Chondrocyte (in vitro differentiated cells): Measurements from ENCODE around the gene THOP1. TPM values are rescaled to one million over a fixed set of nuclear protein-coding genes. Genes with fewer than 3 reads are reported as not detected.

Source experiments
- DNase-seq: peaks from one replicate; pipeline ENCODE4 v3.0.0; 2021; ENCODE audit warnings: mixed read lengths, low spot score
- H3K27ac Mint-ChIP-seq: one replicate; pipeline ENCODE4 v1.8.0; 2021; ENCODE audit warnings: mild to moderate bottlenecking, moderate library complexity, mixed read lengths; ENCODE audit not compliant: unreplicated experiment
- H3K27me3 Mint-ChIP-seq: 2 replicates; pipeline ENCODE4 v1.8.0; 2021; ENCODE audit warnings: low read depth, mixed read lengths
- H3K36me3 Mint-ChIP-seq: 2 replicates; pipeline ENCODE4 v1.8.0; 2021; ENCODE audit warnings: low read depth, mixed read lengths
- H3K4me1 Mint-ChIP-seq: 2 replicates; pipeline ENCODE4 v1.8.0; 2021; ENCODE audit warnings: low read depth, mild to moderate bottlenecking, mixed read lengths
- H3K4me3 Mint-ChIP-seq: one replicate; pipeline ENCODE4 v1.8.0; 2021; ENCODE audit warnings: mild to moderate bottlenecking, moderate library complexity, mixed read lengths; ENCODE audit not compliant: unreplicated experiment
- H3K9me3 Mint-ChIP-seq: 2 replicates; pipeline ENCODE4 v1.8.0; 2021; ENCODE audit warnings: low read depth, mixed read lengths
- total RNA-seq: library from RNA; stranded (reverse); gene quantifications from 3 replicates; pipeline ENCODE4 v1.2.1, GENCODE V29; 2021
- TF ChIP-seq, protein P1 (sequence below): fragments of 200-600 bp; sonication (generic); IDR thresholded peaks from 2 replicates; pipeline ENCODE4 v1.5.0; 2021; ENCODE audit warnings: antibody characterized with exemption, mild to moderate bottlenecking, moderate library complexity

Gene THOP1
- total RNA-seq, 1 donor from 2014 or later, result 48.4 TPM

DNA sequence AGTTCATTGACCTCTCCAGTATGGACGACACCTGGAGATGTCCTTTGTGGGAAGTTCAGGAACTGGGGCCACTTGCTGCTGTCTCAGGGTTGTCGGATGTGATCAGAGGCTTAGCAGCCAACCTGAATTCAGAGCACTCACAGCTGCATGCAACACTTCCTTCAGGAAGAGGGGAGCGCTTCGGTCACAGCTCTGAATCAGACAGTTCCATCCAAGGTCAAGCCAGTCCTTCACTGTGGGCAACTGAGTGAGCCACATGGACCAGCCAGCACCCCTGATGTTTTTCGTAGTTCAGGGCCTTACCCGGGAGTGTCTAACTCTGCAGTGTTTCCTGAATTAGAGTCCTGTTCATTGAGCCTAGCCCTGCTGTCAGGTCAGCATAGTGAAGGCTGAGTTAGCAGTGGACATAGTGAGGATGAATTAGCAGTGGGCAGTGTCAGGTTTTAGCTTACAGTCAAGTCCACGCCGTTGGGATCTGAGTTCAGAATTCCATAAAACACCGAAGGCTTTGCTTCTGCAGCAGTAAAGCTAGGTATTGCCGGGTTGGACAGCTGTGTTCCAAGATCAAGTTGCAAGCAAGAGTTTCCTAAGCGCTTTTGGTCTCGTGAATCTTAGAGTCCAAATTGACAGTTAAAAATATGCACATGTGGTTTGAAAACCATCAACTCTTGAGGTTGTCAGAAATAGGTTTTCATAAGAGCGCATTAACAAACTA, 61.0 kb downstream of the THOP1 start:
- DNase-seq, result no peak
- peaks cover 15% of the 10 kb centered on the region for H3K4me1 Mint-ChIP-seq
- peaks cover 20% of the 10 kb centered on the region for H3K9me3 Mint-ChIP-seq
- TF ChIP-seq, protein P1, sequence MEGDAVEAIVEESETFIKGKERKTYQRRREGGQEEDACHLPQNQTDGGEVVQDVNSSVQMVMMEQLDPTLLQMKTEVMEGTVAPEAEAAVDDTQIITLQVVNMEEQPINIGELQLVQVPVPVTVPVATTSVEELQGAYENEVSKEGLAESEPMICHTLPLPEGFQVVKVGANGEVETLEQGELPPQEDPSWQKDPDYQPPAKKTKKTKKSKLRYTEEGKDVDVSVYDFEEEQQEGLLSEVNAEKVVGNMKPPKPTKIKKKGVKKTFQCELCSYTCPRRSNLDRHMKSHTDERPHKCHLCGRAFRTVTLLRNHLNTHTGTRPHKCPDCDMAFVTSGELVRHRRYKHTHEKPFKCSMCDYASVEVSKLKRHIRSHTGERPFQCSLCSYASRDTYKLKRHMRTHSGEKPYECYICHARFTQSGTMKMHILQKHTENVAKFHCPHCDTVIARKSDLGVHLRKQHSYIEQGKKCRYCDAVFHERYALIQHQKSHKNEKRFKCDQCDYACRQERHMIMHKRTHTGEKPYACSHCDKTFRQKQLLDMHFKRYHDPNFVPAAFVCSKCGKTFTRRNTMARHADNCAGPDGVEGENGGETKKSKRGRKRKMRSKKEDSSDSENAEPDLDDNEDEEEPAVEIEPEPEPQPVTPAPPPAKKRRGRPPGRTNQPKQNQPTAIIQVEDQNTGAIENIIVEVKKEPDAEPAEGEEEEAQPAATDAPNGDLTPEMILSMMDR, result no peak
- H3K36me3 Mint-ChIP-seq, result peaks cover 27% of the 10 kb centered on the region
- H3K4me3 Mint-ChIP-seq, result no peak overlapping the region
- H3K27me3 Mint-ChIP-seq, result no peaks in the 10 kb centered on the region
- H3K27ac Mint-ChIP-seq, result no peak overlapping the region

DNA sequence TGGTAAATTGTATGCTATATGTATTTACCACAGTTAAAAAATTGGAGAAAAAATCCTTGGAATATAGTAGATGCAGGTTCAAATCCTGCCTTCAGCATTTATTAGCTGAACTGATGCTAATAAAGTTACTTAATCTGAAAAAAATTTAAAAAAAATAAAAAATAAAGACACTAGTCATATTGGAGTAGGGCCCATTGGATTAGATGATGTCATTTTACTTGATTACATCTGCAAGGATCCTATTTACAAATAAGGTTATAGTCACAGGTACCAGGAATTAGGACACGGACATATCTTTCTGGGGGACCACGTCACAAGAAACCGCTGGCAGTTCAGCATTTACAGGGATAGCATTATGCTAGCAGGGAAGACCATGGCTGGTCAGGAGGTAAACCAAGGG, 62.2 kb downstream of the THOP1 start:
- Mint-ChIP-seq H3K36me3 (peaks cover 37% of the 10 kb centered on the region), H3K4me3 (no peak overlapping the region), H3K27ac (no peak overlapping the region), H3K9me3 (peaks cover 31% of the 10 kb centered on the region), H3K4me1 (peaks cover 9% of the 10 kb centered on the region), H3K27me3 (no peaks in the 10 kb centered on the region)
- TF ChIP-seq, protein P1, result no peak
- no peak for DNase-seq

DNA sequence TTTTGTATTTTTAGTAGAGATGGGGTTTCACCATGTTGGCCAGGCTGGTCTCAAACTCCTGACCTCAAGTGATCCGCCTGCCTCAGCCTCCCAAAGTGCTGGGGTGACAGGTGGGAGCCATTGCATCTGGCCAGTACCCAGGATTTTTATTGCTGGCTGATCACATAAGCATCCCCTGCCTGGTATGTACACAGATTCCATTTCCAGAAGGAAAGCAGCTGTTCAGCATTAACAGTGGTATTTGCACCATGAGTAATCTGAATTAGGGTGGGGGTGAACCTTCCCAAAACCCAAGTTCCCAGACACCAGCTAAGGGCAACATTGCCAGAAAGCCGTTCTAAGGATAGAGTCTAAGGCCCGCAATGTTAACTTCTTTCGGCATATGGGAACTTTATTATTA, 63.3 kb downstream of the THOP1 start:
- H3K4me3 Mint-ChIP-seq, result no peak overlapping the region
- DNase-seq, result no peak
- H3K27me3 Mint-ChIP-seq, result no peaks in the 10 kb centered on the region
- TF ChIP-seq, protein P1, result no peak
- peaks cover 46% of the 10 kb centered on the region for H3K36me3 Mint-ChIP-seq
- H3K9me3 Mint-ChIP-seq, result peaks cover 42% of the 10 kb centered on the region
- H3K4me1 Mint-ChIP-seq, result no peaks in the 10 kb centered on the region
- no peak overlapping the region for H3K27ac Mint-ChIP-seq

DNA sequence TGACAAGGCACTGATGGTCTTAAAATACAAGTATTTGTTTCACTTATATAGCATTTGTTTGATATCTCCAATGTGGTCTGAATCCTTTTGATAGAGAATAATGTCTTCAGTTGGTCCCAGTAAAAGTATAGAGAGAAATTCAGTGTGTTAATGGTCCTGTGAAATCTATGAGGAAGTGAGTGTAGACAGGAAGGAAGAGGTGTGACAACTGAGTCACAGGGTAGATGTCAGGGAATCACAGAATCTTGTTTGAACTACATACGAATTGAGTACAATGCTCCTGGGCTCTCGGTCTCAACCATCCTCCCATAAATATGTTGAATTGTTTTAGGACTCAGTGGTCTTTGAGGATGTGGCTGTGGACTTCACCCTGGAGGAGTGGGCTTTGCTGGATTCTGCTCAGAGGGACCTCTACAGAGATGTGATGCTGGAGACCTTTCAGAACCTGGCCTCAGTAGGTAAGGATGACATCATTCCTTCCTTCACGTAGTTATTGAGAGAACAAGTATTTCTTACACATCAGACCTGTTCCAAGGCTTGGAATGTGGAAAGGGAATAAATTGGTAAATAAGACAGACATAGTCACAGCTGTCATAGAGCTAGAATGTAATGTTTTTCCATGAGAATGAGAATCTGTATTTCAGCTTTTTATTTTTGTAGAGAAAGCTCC, 65.1 kb downstream of the THOP1 start:
- TF ChIP-seq, protein P1, result no peak
- H3K4me3 Mint-ChIP-seq, result no peak overlapping the region
- no peak for DNase-seq
- no peaks in the 10 kb centered on the region for H3K4me1 Mint-ChIP-seq
- H3K27me3 Mint-ChIP-seq, result no peaks in the 10 kb centered on the region
- H3K36me3 Mint-ChIP-seq, result peaks cover 59% of the 10 kb centered on the region
- H3K9me3 Mint-ChIP-seq, result peaks cover 55% of the 10 kb centered on the region
- H3K27ac Mint-ChIP-seq, result no peak overlapping the region

DNA sequence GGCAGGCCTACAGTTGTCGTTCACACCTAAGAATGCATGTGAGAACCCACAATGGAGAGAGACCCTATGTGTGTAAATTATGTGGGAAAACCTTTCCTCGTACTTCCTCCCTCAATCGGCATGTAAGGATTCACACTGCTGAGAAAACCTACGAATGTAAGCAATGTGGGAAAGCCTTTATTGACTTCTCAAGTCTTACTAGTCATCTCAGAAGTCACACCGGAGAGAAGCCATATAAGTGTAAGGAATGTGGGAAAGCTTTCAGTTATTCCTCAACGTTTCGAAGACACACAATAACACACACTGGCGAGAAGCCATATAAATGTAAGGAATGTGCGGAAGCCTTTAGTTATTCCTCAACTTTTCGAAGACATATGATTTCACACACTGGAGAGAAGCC, 67.3 kb downstream of the THOP1 start:
- no peaks in the 10 kb centered on the region for H3K27me3 Mint-ChIP-seq
- peaks cover 63% of the 10 kb centered on the region for H3K36me3 Mint-ChIP-seq
- H3K4me3 Mint-ChIP-seq, result no peak overlapping the region
- H3K9me3 Mint-ChIP-seq, result peaks cover 64% of the 10 kb centered on the region
- no peak overlapping the region for H3K27ac Mint-ChIP-seq
- TF ChIP-seq, protein P1, result no peak
- no peaks in the 10 kb centered on the region for H3K4me1 Mint-ChIP-seq
- DNase-seq, result no peak
